Stimulated activated CD8-positive, alpha-beta memory T cell treated with anti-CD3 and anti-CD28 coated beads, Interleukin-7, amount 100 ng/mL, for 1 hour (primary cell): ENCODE measurements around the gene CTIF.

Experiments
- DNase-seq, 2 donors: peaks; one replicate each; pipeline ENCODE4 v3.0.0-alpha.2; 2020; ENCODE audit warnings: low read depth in 2 of 2

The CTIF gene

GRCh38 chr18:48833701-48834412 lies 295.0 kb downstream of the CTIF start:
- DNase-seq = no peak

- DNase-seq = peak; percentile 44 to 56
These were observed 295.7 kb downstream of the CTIF start for GRCh38 chr18:48834413-48835031.

GRCh38 chr18:48835119-48835518 lies 296.3 kb downstream of the CTIF start:
- no peak for DNase-seq

- DNase-seq = no peak
These were observed 296.9 kb downstream of the CTIF start for GRCh38 chr18:48835745-48836170.

- DNase-seq = no peak
These were observed 297.5 kb downstream of the CTIF start for GRCh38 chr18:48836231-48836805.

- DNase-seq = no peak
These were observed 298.2 kb downstream of the CTIF start for GRCh38 chr18:48836806-48837615.

GRCh38 chr18:48837676-48838075 lies 298.8 kb downstream of the CTIF start:
- DNase-seq = no peak

- DNase-seq = no peak
These were observed 299.4 kb downstream of the CTIF start for GRCh38 chr18:48838166-48838775.

GRCh38 chr18:48838921-48839818 lies 300.3 kb downstream of the CTIF start:
- DNase-seq = no peak

GRCh38 chr18:48839819-48840490 lies 301.1 kb downstream of the CTIF start:
- no peak for DNase-seq

- DNase-seq = no peak
These were observed 301.7 kb downstream of the CTIF start for GRCh38 chr18:48840491-48840877.

GRCh38 chr18:48841381-48842258 lies 302.8 kb downstream of the CTIF start:
- DNase-seq = no peak

- DNase-seq = peak in 1 of 2 donors; percentile 27
These were observed 303.6 kb downstream of the CTIF start for GRCh38 chr18:48842259-48843061.

- no peak for DNase-seq
These were observed 304.3 kb downstream of the CTIF start for GRCh38 chr18:48843162-48843561.

GRCh38 chr18:48843596-48843995 lies 304.8 kb downstream of the CTIF start:
- DNase-seq = no peak

GRCh38 chr18:48844271-48844670 lies 305.4 kb downstream of the CTIF start:
- DNase-seq = no peak

GRCh38 chr18:48845174-48845573 lies 306.3 kb downstream of the CTIF start:
- DNase-seq = no peak

- no peak for DNase-seq
These were observed 307.6 kb downstream of the CTIF start for GRCh38 chr18:48846423-48846932.
